OCI-LY1 (cell line): ENCODE results near the gene GALNT1.

Source experiments
- H2AFZ ChIP-seq: fragments of 200-600 bp; sonication (generic), shearing (Covaris generic); 2 replicates; pipeline ENCODE4 v1.6.0; 2014; ENCODE audit warnings: antibody characterized with exemption, mild to moderate bottlenecking, low read length
- H3F3A ChIP-seq: fragments of 200-600 bp; sonication (generic), shearing (Covaris generic); 2 replicates; pipeline ENCODE4 v1.6.0; 2014; ENCODE audit warnings: mild to moderate bottlenecking, antibody characterized with exemption, low read length, moderate library complexity; ENCODE audit not compliant: insufficient read depth
- H3K27ac ChIP-seq: fragments of 200-600 bp; sonication (generic); 2 replicates; pipeline ENCODE4 v1.5.1; 2014; ENCODE audit warnings: low read length, mixed run types, mild to moderate bottlenecking, low read depth; ENCODE audit not compliant: poor library complexity, severe bottlenecking
- H3K27me3 ChIP-seq: fragments of 200-600 bp; sonication (generic); 2 replicates; pipeline ENCODE4 v1.6.0; 2014; ENCODE audit warnings: antibody characterized with exemption, mild to moderate bottlenecking, low read length, moderate library complexity; ENCODE audit not compliant: insufficient read depth
- H3K36me3 ChIP-seq: fragments of 200-600 bp; sonication (generic); 2 replicates; pipeline ENCODE4 v1.6.1; 2014; ENCODE audit warnings: mild to moderate bottlenecking, antibody characterized with exemption, low read length, moderate library complexity, mixed read lengths; ENCODE audit not compliant: insufficient read depth
- H3K4me1 ChIP-seq: fragments of 200-600 bp; sonication (generic); 2 replicates; pipeline ENCODE4 v1.5.1; 2014; ENCODE audit warnings: mild to moderate bottlenecking, low read length, moderate library complexity; ENCODE audit not compliant: insufficient read depth, severe bottlenecking
- H3K4me2 ChIP-seq: fragments of 200-600 bp; sonication (generic), shearing (Covaris generic); 2 replicates; pipeline ENCODE4 v1.6.1; 2014; ENCODE audit warnings: low read length
- H3K4me3 ChIP-seq: fragments of 200-600 bp; sonication (generic); 2 replicates; pipeline ENCODE4 v1.5.1; 2014; ENCODE audit warnings: low read length, low read depth, mild to moderate bottlenecking, mixed read lengths; ENCODE audit not compliant: poor library complexity, severe bottlenecking
- H3K79me2 ChIP-seq: fragments of 200-600 bp; shearing (Covaris generic); 2 replicates; pipeline ENCODE4 v1.6.1; 2016; ENCODE audit warnings: mixed run types, low read length, mixed read lengths; ENCODE audit not compliant: insufficient read depth
- H3K9ac ChIP-seq: fragments of 200-600 bp; sonication (generic), shearing (Covaris generic); 2 replicates; pipeline ENCODE4 v1.6.1; 2014; ENCODE audit warnings: mild to moderate bottlenecking, low read length, mixed read lengths
- H3K9me2 ChIP-seq: fragments of 200-600 bp; sonication (generic), shearing (Covaris generic); 2 replicates; pipeline ENCODE4 v1.6.1; 2014; ENCODE audit warnings: low read depth, mild to moderate bottlenecking, low read length, mixed read lengths
- H3K9me3 ChIP-seq: fragments of 200-600 bp; shearing (Covaris generic); 2 replicates; pipeline ENCODE4 v1.6.1; 2014; ENCODE audit warnings: low read length, mixed read lengths
- H4K20me1 ChIP-seq: fragments of 200-600 bp; sonication (generic), shearing (Covaris generic); 2 replicates; pipeline ENCODE4 v1.6.0; 2016; ENCODE audit warnings: mild to moderate bottlenecking, low read length; ENCODE audit not compliant: insufficient read depth
- CTCF ChIP-seq: fragments of 200-600 bp; sonication (generic), shearing (Covaris generic); IDR thresholded peaks from 2 replicates; pipeline ENCODE4 v1.5.1; 2017; ENCODE audit warnings: mild to moderate bottlenecking, antibody characterized with exemption, low read length, moderate library complexity, mixed read lengths
- EZH2 ChIP-seq: fragments of 200-600 bp; sonication (generic), shearing (Covaris generic); IDR thresholded peaks from 2 replicates; pipeline ENCODE4 v1.8.0; 2017; ENCODE audit warnings: borderline replicate concordance, mixed run types, mild to moderate bottlenecking, antibody characterized with exemption, low read length, moderate library complexity, mixed read lengths

Gene GALNT1

GRCh38 chr18:35695384-35695783, 113.8 kb downstream of the GALNT1 start:
- TF ChIP-seq EZH2 = no peak
- TF ChIP-seq CTCF = no peak
- no peak overlapping the region for H3K27ac ChIP-seq
- no peaks in the 10 kb centered on the region for H3K27me3 ChIP-seq
- H3K4me3 ChIP-seq = no peak overlapping the region
- no peaks in the 10 kb centered on the region for H3K79me2 ChIP-seq
- no peaks in the 10 kb centered on the region for H3K4me1 ChIP-seq
- H2AFZ ChIP-seq = no peak overlapping the region
- no peak overlapping the region for H3K4me2 ChIP-seq
- no peaks in the 10 kb centered on the region for H3K9me3 ChIP-seq
- no peaks in the 10 kb centered on the region for H3F3A ChIP-seq
- no peak overlapping the region for H3K9ac ChIP-seq
- H3K36me3 ChIP-seq = peaks cover 21% of the 10 kb centered on the region; the same call in 1 of the 2 replicates
- no peaks in the 10 kb centered on the region for H4K20me1 ChIP-seq
- no peaks in the 10 kb centered on the region for H3K9me2 ChIP-seq

- Histone ChIP-seq H3F3A (no peaks in the 10 kb centered on the region), H4K20me1 (no peaks in the 10 kb centered on the region), H3K79me2 (no peaks in the 10 kb centered on the region), H3K27ac (no peak overlapping the region), H3K4me1 (no peaks in the 10 kb centered on the region), H3K9ac (no peak overlapping the region), H3K9me2 (no peaks in the 10 kb centered on the region), H3K4me3 (no peak overlapping the region), H3K9me3 (no peaks in the 10 kb centered on the region), H3K27me3 (no peaks in the 10 kb centered on the region), H3K4me2 (no peak overlapping the region), H3K36me3 (peaks cover 17% of the 10 kb centered on the region; the same call in 1 of the 2 replicates), H2AFZ (no peak overlapping the region)
- TF ChIP-seq CTCF = no peak
- TF ChIP-seq EZH2 = no peak
These were observed 114.3 kb downstream of the GALNT1 start for GRCh38 chr18:35695803-35696202.

- no peaks in the 10 kb centered on the region for H3K27me3 ChIP-seq
- H3K4me2 ChIP-seq = no peak overlapping the region
- peaks cover 12% of the 10 kb centered on the region; the same call in 1 of the 2 replicates for H3K36me3 ChIP-seq
- H3K9me3 ChIP-seq = no peaks in the 10 kb centered on the region
- H4K20me1 ChIP-seq = no peaks in the 10 kb centered on the region
- H3K4me1 ChIP-seq = no peaks in the 10 kb centered on the region
- H3K9me2 ChIP-seq = no peaks in the 10 kb centered on the region
- no peak overlapping the region for H3K27ac ChIP-seq
- H3F3A ChIP-seq = no peaks in the 10 kb centered on the region
- no peak overlapping the region for H3K4me3 ChIP-seq
- no peaks in the 10 kb centered on the region for H3K79me2 ChIP-seq
- H2AFZ ChIP-seq = no peak overlapping the region
- no peak overlapping the region for H3K9ac ChIP-seq
- no peak for TF ChIP-seq EZH2
These were observed 114.8 kb downstream of the GALNT1 start for GRCh38 chr18:35696307-35696706.

GRCh38 chr18:35697869-35698268, 116.3 kb downstream of the GALNT1 start:
- Histone ChIP-seq H3K4me3 (no peak overlapping the region), H2AFZ (no peak overlapping the region), H3F3A (no peaks in the 10 kb centered on the region), H3K79me2 (no peaks in the 10 kb centered on the region), H3K9ac (no peak overlapping the region), H3K4me1 (no peaks in the 10 kb centered on the region), H3K27ac (no peak overlapping the region), H3K9me3 (no peaks in the 10 kb centered on the region), H3K27me3 (no peaks in the 10 kb centered on the region), H4K20me1 (no peaks in the 10 kb centered on the region), H3K4me2 (no peak overlapping the region), H3K9me2 (no peaks in the 10 kb centered on the region), H3K36me3 (peaks cover 5% of the 10 kb centered on the region; the same call in 1 of the 2 replicates)
- TF ChIP-seq EZH2 (no peak), CTCF (no peak)
